Motor neuron (in vitro differentiated cells): ENCODE data around the gene ZBTB24. TPM values are rescaled to one million over a fixed set of nuclear protein-coding genes. Genes with fewer than 3 reads are reported as not detected.
"Not testable (repeated sequence)": the region's sequence is repeated elsewhere in the genome, so short reads cannot be mapped to it uniquely, and the experiment has no call there.

Experiments
- ATAC-seq, 8 experiments: fragments of 200-7000 bp; cut with Tn5 transposase; replicated peaks in 6 of 8; 2 replicates each; pipeline ENCODE4 v1.8.0; 2021; ENCODE audit warnings: mild to moderate bottlenecking in 8 of 8, moderate library complexity in 8 of 8
- H3K27ac ChIP-seq, 2 donors: fragments of 250-450 bp; sonication (Bioruptor Pico); 2 replicates each; pipeline ENCODE4 v1.9.0; 2021; ENCODE audit warnings: antibody characterized with exemption in 2 of 2, mild to moderate bottlenecking in 2 of 2, moderate library complexity in 1 of 2
- H3K4me1 ChIP-seq, 2 donors: fragments of 250-450 bp; sonication (Bioruptor Pico); replicated peaks in 1 of 2; 2 replicates each; pipeline ENCODE4 v1.6.1; 2021; ENCODE audit warnings: antibody characterized with exemption in 2 of 2, mild to moderate bottlenecking in 2 of 2, moderate library complexity in 1 of 2
- H3K4me3 ChIP-seq, 5 donors: fragments of 250-450 bp; sonication (Bioruptor Pico); 2 replicates each; pipeline ENCODE4 v1.9.0; 2021; ENCODE audit warnings: antibody characterized with exemption in 5 of 5, mild to moderate bottlenecking in 5 of 5, moderate library complexity in 4 of 5
- WGBS, 10 experiments: fragments of 450-650 bp; shearing (Covaris generic); methylation state at CpG; one replicate each; pipeline ENCODE4 v1.0.0; 2022; 5-methylcytosine and 5-hydroxymethylcytosine counted together
- in situ Hi-C, 9 experiments: fragments of 400-800 bp; cut with MboI; loops; one replicate each; pipeline ENCODE4 v1.15.0; 2021; ENCODE audit warnings: low sequenced_read_pairs in 9 of 9, low pct_unique_long_range_greater_than_20kb in 2 of 9; ENCODE audit not compliant: unreplicated experiment in 9 of 9
- total RNA-seq, 8 experiments: library from RNA; unstranded; fragments of 300-600 nt; gene quantifications; 2 replicates each; pipeline versions ENCODE4 v1.2.3 to v1.2.4, GENCODE V29; 2022

Gene ZBTB24
- total RNA-seq = 10 to 100 TPM in 2 of 8 experiments, 1 to 10 TPM in 6; 5.1 to 17.4 (median 7.9) TPM

- H3K4me1 ChIP-seq = peaks cover 21 to 41% of the 10 kb centered on the region in 2 donors
- in situ Hi-C loops = no loop called here
- peak; percentile 84 to 94 (median 92) for ATAC-seq
- peak within 1 kb of the TSS; percentile 69 to 100 (median 78) for H3K4me3 ChIP-seq
- peak within 1 kb of the TSS; percentile 16 to 91 for H3K27ac ChIP-seq
- 0% methylated on average over 5 of the region's 97 CpGs; no CpG with 5 or more reads in 9 of the 10 experiments for WGBS, 10 experiments
Observed at GRCh38 chr6:109482905-109483734, at the start of gene ZBTB24. TSS of gene ZBTB24 (minus strand) at chr6:109483219. CDS start at chr6:109482026, 1,193 bp downstream.

DNA sequence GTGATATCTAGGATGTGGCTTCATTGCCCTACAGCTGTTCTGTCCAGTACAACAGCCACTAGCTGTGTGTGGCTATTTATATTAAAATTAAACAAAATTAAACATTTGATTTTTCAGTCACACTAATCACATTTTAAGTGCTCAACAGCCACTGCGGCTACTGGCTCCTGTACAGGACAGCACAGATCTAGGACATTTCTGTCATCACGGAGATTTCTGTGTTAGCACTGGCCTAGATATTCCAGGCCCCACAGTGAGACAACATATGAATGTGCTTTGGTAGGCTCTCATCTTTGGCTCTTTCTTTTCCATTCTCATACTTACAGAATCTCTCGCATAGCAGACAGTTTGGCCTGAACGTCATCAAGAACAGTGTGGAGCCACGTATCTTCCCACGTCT, 48.4 kb upstream of the ZBTB24 start:
- in situ Hi-C loops = loop anchor here in 1 of 9 experiments (25.0 kb wide), 1 partner anchor 506 kb away; no protein-coding TSS in a partner anchor
- H3K27ac ChIP-seq = no peak overlapping the region
- no peak overlapping the region for H3K4me3 ChIP-seq
- H3K4me1 ChIP-seq = no peaks in the 10 kb centered on the region
- WGBS, 10 experiments = 22 to 100% (median 89%) methylated on average over 1 to 5 of the region's 6 CpGs; no CpG with 5 or more reads in 1 of the 10 experiments
- ATAC-seq = no peak

- Histone ChIP-seq H3K4me1 (no peaks in the 10 kb centered on the region), H3K27ac (no peak overlapping the region), H3K4me3 (no peak overlapping the region)
- in situ Hi-C loops = loop anchor here in 2 of 9 experiments (10.0 to 25.0 kb wide), 2 partner anchors 167 to 509 kb away; partner anchors contain the start of genes AK9 (in 1 of the 2) and FIG4 (in 1 of the 2)
- 53 to 100% (median 78%) methylated on average over 1 to 3 of the region's 3 CpGs for WGBS, 10 experiments
- ATAC-seq = peak in 1 of 8 experiments; percentile 51
Observed at GRCh38 chr6:109527989-109528388, 45.0 kb upstream of the ZBTB24 start.

DNA sequence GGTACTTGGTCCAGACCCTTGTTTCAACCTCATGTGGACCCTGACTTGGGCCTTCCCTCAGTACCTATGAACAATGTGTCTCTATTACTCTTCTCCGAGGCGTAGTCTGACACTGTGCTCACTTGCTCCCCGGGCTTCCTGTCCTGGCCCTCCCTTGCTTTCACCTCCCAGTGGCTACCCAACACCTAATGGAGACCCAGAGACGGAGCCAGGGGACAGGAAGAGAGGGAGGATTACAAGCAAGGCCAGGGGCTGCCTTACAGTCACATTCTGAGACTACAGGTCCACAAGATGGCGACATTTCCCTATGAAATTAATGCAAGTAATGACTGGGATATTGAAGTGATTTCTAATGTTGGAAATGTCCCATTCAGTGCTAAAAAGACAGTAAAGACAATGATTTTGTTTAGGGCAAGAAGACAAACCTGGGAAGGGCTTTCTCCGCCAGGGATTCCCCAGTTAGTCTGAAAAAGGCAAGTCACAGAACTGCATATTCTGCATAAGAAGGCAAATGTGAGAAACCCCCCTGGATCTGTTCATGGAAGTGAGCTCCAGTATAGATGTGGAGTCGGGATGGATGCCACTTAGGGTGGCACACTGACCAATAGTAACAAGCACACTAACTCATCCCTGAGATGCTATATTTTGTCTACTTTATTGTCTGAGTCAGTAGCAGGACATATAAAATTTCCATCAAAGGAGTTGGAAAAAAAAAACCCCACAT, 44.0 kb upstream of the ZBTB24 start:
- ATAC-seq = peak; percentile 58 to 96 (median 80)
- H3K4me1 ChIP-seq = no peaks in the 10 kb centered on the region
- in situ Hi-C loops = loop anchor here in 2 of 9 experiments (10.0 to 25.0 kb wide), 2 partner anchors 168 to 510 kb away; partner anchors contain the start of genes AK9 (in 1 of the 2) and FIG4 (in 1 of the 2)
- WGBS, 10 experiments = 25 to 83% (median 54%) methylated on average over 1 to 6 of the region's 7 CpGs; no CpG with 5 or more reads in 3 of the 10 experiments
- no peak overlapping the region for H3K4me3 ChIP-seq
- no peak overlapping the region for H3K27ac ChIP-seq

DNA sequence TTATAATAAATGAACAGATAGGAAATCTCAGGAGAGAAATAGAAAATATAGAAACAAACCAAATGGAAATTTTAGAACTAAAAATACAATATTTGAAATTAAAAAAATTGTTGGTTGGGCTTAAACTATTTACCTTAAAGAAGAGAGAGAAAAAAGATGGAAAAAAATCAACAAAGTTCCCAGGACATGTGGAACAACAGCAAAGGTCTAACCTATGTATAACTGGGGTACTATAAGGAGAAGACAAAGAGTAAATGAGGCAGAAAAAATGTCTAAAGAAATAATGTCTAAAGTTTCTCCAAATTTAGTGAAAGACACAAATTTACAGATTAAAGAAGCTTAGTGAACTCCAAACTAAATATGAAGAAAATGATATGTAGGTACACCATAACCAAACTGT, 41.1 kb upstream of the ZBTB24 start:
- Histone ChIP-seq H3K27ac (no peak overlapping the region), H3K4me3 (no peak overlapping the region), H3K4me1 (no peaks in the 10 kb centered on the region)
- no peak for ATAC-seq
- in situ Hi-C loops = loop anchor here in 2 of 9 experiments (10.0 to 25.0 kb wide), 2 partner anchors 163 to 171 kb away; partner anchors contain the start of genes AK9 (in 2 of the 2) and FIG4 (in 2 of the 2)

- no peak for ATAC-seq
- in situ Hi-C loops = loop anchor here in 2 of 9 experiments (10.0 to 25.0 kb wide), 2 partner anchors 164 to 171 kb away; partner anchors contain the start of genes AK9 (in 2 of the 2) and FIG4 (in 2 of the 2)
Observed at GRCh38 chr6:109523478-109523877, 40.5 kb upstream of the ZBTB24 start.

DNA sequence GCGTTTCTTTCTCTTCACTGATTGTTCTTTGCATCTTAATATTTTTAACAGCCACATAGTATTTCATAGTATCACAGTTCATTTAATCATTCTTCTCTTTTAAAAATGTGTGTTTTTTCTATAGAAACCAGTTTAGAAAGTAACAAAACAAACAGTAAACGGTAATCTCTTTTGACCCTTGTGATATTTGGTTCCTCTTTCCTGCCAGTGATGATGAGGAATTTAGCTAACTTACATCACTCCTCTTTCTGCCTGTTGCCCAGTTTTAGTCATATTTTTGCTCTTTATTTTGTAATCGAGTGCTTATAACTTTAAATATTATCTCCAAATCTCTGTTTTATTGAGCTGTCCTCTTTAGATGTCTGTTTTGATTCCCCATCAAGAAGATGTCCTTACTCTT, 38.1 kb upstream of the ZBTB24 start:
- no peak for ATAC-seq
- 26 to 100% (median 84%) methylated on average over 2 to 3 of the region's 3 CpGs for WGBS, 10 experiments
- Histone ChIP-seq H3K4me3 (no peak overlapping the region), H3K27ac (no peak overlapping the region), H3K4me1 (no peaks in the 10 kb centered on the region)
- in situ Hi-C loops = loop anchor here in 2 of 9 experiments (10.0 to 25.0 kb wide), 2 partner anchors 166 to 174 kb away; partner anchors contain the start of genes AK9 (in 2 of the 2) and FIG4 (in 2 of the 2)

More at GRCh38 chr6:109523478-109523877, 40.5 kb upstream of the ZBTB24 start:
- no peak overlapping the region for H3K27ac ChIP-seq
- H3K4me3 ChIP-seq = no peak overlapping the region
- 0 to 100% (median 87%) methylated on average over 1 to 2 of the region's 2 CpGs for WGBS, 10 experiments
- H3K4me1 ChIP-seq = no peaks in the 10 kb centered on the region

DNA sequence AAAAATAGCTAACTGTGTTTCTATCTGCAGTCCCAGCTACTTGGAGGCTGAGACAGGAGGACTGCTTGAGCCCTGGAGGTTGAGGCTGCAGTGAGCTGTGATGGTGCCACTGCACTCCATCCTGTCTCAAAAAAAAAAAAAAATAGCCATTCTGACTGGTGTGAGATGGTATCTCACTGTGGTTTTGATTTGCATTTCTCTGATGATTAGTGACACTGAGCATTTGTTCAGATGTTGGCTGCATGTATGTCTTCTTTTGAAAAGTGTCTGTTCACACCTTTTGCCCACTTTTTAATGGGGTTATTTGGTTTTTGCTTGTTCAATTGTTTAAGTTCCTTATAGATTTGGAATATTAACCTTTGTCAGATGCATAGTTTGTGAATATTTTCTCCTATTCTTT, 36.6 kb upstream of the ZBTB24 start:
- H3K27ac ChIP-seq, H3K4me1 ChIP-seq, ATAC-seq, H3K4me3 ChIP-seq: not testable (repeated sequence)
- in situ Hi-C loops = loop anchor here in 2 of 9 experiments (10.0 to 25.0 kb wide), 2 partner anchors 168 to 175 kb away; partner anchors contain the start of genes AK9 (in 2 of the 2) and FIG4 (in 2 of the 2)

DNA sequence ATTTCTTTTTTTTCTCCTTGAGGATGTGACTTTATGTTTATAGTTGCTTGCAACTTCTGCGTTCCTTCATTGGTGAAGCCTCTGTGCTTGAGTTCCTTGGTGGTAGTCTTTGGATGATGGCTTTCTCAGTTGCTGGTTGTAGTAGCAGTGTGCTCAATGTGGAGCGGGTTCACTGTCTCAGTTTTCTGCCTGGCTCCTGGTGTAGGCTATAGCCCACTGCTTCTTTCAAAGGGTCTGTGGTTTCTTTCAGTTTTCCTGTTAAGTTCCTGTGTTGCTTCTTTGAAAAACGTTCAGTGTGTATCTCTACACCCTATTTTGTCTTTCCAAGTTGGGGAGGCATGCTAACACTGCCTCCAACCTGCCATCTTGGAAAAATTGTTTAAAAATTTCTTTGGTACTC, 33.9 kb upstream of the ZBTB24 start:
- Histone ChIP-seq H3K27ac (no peak overlapping the region), H3K4me3 (no peak overlapping the region), H3K4me1 (peaks cover 0 to 7% of the 10 kb centered on the region in 2 donors)
- 33 to 100% (median 53%) methylated on average over 1 to 3 of the region's 3 CpGs; no CpG with 5 or more reads in 3 of the 10 experiments for WGBS, 10 experiments
- in situ Hi-C loops = loop anchor here in 1 of 9 experiments (25.0 kb wide), 1 partner anchor 170 kb away; the partner anchor contains the start of genes AK9 and FIG4
- ATAC-seq = no peak

DNA sequence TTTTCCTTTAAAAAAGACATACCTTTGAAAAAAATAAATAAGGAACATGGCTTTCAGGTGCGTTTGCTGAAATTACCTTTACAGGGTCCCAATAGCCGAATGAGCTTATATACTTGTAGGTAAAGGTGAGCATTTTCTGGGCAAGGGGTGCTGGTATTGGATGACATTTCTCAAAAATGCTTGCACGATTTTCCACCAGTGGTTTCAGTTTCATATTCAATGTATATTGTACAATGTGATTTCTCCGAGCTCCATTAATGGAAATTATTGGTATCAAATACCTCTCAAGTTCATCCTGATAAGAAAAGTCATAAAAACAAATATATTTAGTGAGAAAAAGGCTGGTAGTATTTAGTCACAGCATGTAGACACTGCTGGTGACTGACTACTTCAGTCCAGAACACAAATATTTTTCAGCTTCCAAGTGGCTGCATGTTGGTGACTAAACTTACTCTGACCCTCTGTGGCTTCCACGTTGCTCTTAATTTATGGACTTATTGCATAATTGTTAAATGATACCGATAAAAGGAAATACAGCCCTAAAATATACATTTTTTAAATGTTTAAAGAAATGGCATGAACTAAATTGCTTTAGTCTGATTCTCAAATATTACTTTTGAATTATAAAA, 32.9 kb upstream of the ZBTB24 start:
- 34 to 94% (median 79%) methylated on average over 2 to 6 of the region's 6 CpGs for WGBS, 10 experiments
- Histone ChIP-seq H3K4me3 (no peak overlapping the region), H3K27ac (no peak overlapping the region), H3K4me1 (peaks cover 0 to 7% of the 10 kb centered on the region in 2 donors)
- in situ Hi-C loops = loop anchor here in 1 of 9 experiments (25.0 kb wide), 1 partner anchor 171 kb away; the partner anchor contains the start of genes AK9 and FIG4
- ATAC-seq = no peak

GRCh38 chr6:109514946-109515345, 31.9 kb upstream of the ZBTB24 start:
- in situ Hi-C loops = loop anchor here in 1 of 9 experiments (25.0 kb wide), 1 partner anchor 172 kb away; the partner anchor contains the start of genes AK9 and FIG4
- H3K4me1 ChIP-seq = peaks cover 0 to 7% of the 10 kb centered on the region in 2 donors
- WGBS, 10 experiments = 50 to 100% (median 83%) methylated on average over 1 to 3 of the region's 3 CpGs; no CpG with 5 or more reads in 1 of the 10 experiments
- no peak overlapping the region for H3K27ac ChIP-seq
- no peak for ATAC-seq
- H3K4me3 ChIP-seq = no peak overlapping the region

- peaks cover 0 to 7% of the 10 kb centered on the region in 2 donors for H3K4me1 ChIP-seq
- 17 to 100% (median 57%) methylated on average over 1 to 2 of the region's 2 CpGs; no CpG with 5 or more reads in 3 of the 10 experiments for WGBS, 10 experiments
- no peak overlapping the region for H3K27ac ChIP-seq
- peak in 5 of 8 experiments; percentile 42 to 65 (median 49) for ATAC-seq
- H3K4me3 ChIP-seq = no peak overlapping the region
- in situ Hi-C loops = loop anchor here in 1 of 9 experiments (25.0 kb wide), 1 partner anchor 174 kb away; the partner anchor contains the start of genes AK9 and FIG4
Observed at GRCh38 chr6:109513571-109514071, 30.6 kb upstream of the ZBTB24 start.
